K562 (cell line): ENCODE measurements around the gene ZNF267. TPM values are rescaled to one million over a fixed set of nuclear protein-coding genes. Genes with fewer than 3 reads are reported as not detected.

ENCODE experiments used
- E2F3 ChIP-seq: fragments of 250-450 bp; sonication (Bioruptor Pico); IDR thresholded peaks from 2 replicates; pipeline ENCODE4 v1.4.0; 2020; ENCODE audit warnings: mild to moderate bottlenecking
- HEY1 ChIP-seq: fragments of 250-450 bp; sonication (Bioruptor Pico); IDR thresholded peaks from 2 replicates; pipeline ENCODE4 v1.5.0; 2020; ENCODE audit warnings: mild to moderate bottlenecking, moderate library complexity, borderline replicate concordance
- NCOA1 ChIP-seq: fragments of 450-650 bp; IDR thresholded peaks from 2 replicates; pipeline ENCODE4 v1.6.1; 2016; ENCODE audit warnings: low read depth
- POLR2AphosphoS5 ChIP-seq: IDR thresholded peaks from 2 replicates; pipeline ENCODE4 v1.6.1; 2011; ENCODE audit warnings: mild to moderate bottlenecking, low read depth, low read length, moderate library complexity; ENCODE audit not compliant: control insufficient read depth, insufficient read depth
- POLR2G ChIP-seq: fragments of 200-400 bp; formaldehyde crosslinking; IDR thresholded peaks from 2 replicates; pipeline ENCODE4 v1.6.1; 2017; ENCODE audit warnings: low read depth, mild to moderate bottlenecking, antibody characterized with exemption, low read length, moderate library complexity
- RB1 ChIP-seq: fragments of 450-650 bp; IDR thresholded peaks from 2 replicates; pipeline ENCODE4 v1.6.1; 2017; ENCODE audit warnings: low read depth, mild to moderate bottlenecking
- SAFB2 ChIP-seq: fragments of 200-400 bp; formaldehyde crosslinking; IDR thresholded peaks from 2 replicates; pipeline ENCODE4 v1.6.1; 2018; ENCODE audit warnings: borderline replicate concordance, low read length, low read depth, moderate library complexity; ENCODE audit not compliant: severe bottlenecking
- SMAD4 ChIP-seq: fragments of 250-450 bp; sonication (Bioruptor Pico); conservative IDR thresholded peaks from 2 replicates; pipeline ENCODE4 v1.8.0; 2021; ENCODE audit warnings: inconsistent platforms, mild to moderate bottlenecking, moderate library complexity
- TBP ChIP-seq: optimal IDR thresholded peaks from 2 replicates; pipeline ENCODE3; 2011; ENCODE audit warnings: low read depth, low read length, improper control_type of control experiment
- TEAD4 ChIP-seq, 2 experiments: sonication (generic) in 1 of 2; formaldehyde crosslinking in 1 of 2; IDR thresholded peaks; 2 replicates each; pipeline versions ENCODE4 v1.6.1 to v1.8.0; 2012 to 2022; ENCODE audit warnings: borderline replicate concordance in 1 of 2, inconsistent platforms in 1 of 2, low read length in 1 of 2, mild to moderate bottlenecking in 1 of 2, missing genetic modification reagents in 1 of 2
- ZFP1 ChIP-seq: fragments of 450-650 bp; formaldehyde crosslinking; IDR thresholded peaks from 2 replicates; pipeline ENCODE4 v1.4.0; 2020; ENCODE audit warnings: mild to moderate bottlenecking, mixed read lengths
- ZFP36 ChIP-seq: fragments of 150-350 bp; IDR thresholded peaks from 2 replicates; pipeline ENCODE4 v1.6.1; 2018; ENCODE audit warnings: low read length, low read depth; ENCODE audit not compliant: partially characterized antibody
- ZNF3 ChIP-seq: fragments of 250-450 bp; sonication (Bioruptor Pico); IDR thresholded peaks from 2 replicates; pipeline ENCODE4 v1.5.0; 2021; ENCODE audit warnings: mild to moderate bottlenecking, moderate library complexity
- ZNF354B ChIP-seq: fragments of 250-450 bp; sonication (Bioruptor Pico); IDR thresholded peaks from 2 replicates; pipeline ENCODE4 v1.4.0; 2020
- ZNF589 ChIP-seq: fragments of 200-800 bp; sonication (Bioruptor generic); IDR thresholded peaks from 2 replicates; pipeline ENCODE4 v1.6.1; 2016; ENCODE audit warnings: low read depth, missing genetic modification characterization, missing compliant biosample characterization
- ZNF707 ChIP-seq: fragments of 250-450 bp; sonication (Bioruptor Pico); conservative IDR thresholded peaks from 2 replicates; pipeline ENCODE4 v1.8.0; 2022; ENCODE audit warnings: inconsistent platforms, mild to moderate bottlenecking, moderate library complexity
- polyA plus RNA-seq, 8 experiments: library from polyadenylated mRNA; depleted of rRNA in 4 of 8; stranded (reverse) in 5 of 8; unstranded in 3 of 8; fragments of >200 nt; fragmentation: Nextera tagmentation in 2 of 8; fragmentation: Illumina TruSeq in 1 of 8; extraction: Ambion mirVana in 2 of 8; extraction: Trizol in 1 of 8; gene quantifications; 2 replicates each; pipeline versions ENCODE4 v1.2.1 to v1.2.3, GENCODE V29; 2011 to 2014; ENCODE audit warnings: inconsistent platforms in 1 of 8, missing spikeins in 1 of 8
- total RNA-seq, 7 experiments: library from RNA; depleted of rRNA in 6 of 7; stranded (reverse); fragments of >200 nt in 6 of 7; fragmentation: Illumina TruSeq in 2 of 7; extraction: Trizol in 2 of 7; gene quantifications; 2 replicates each; pipeline versions ENCODE4 v1.2.1 to v1.2.3, GENCODE V29; 2011 to 2021; ENCODE audit warnings: low replicate concordance in 1 of 7
- TF ChIP-seq, protein P1 (sequence below): fragments of 250-450 bp; sonication (Bioruptor Pico); IDR thresholded peaks from 2 replicates; pipeline ENCODE4 v1.4.0; 2020
- TF ChIP-seq, protein P2 (sequence below): fragments of 450-650 bp; conservative IDR thresholded peaks from 2 replicates; pipeline ENCODE4 v1.6.1; 2016; ENCODE audit warnings: missing genetic modification characterization, low read depth, mild to moderate bottlenecking, control low read depth, missing compliant biosample characterization

ZNF267 gene
- total and polyA plus RNA-seq, 9 of the 15 experiments (the other 6 are each of a cell fraction or from before 2014, with no cell fraction given) = 14.6 to 38.8 (median 21.5) TPM

DNA sequence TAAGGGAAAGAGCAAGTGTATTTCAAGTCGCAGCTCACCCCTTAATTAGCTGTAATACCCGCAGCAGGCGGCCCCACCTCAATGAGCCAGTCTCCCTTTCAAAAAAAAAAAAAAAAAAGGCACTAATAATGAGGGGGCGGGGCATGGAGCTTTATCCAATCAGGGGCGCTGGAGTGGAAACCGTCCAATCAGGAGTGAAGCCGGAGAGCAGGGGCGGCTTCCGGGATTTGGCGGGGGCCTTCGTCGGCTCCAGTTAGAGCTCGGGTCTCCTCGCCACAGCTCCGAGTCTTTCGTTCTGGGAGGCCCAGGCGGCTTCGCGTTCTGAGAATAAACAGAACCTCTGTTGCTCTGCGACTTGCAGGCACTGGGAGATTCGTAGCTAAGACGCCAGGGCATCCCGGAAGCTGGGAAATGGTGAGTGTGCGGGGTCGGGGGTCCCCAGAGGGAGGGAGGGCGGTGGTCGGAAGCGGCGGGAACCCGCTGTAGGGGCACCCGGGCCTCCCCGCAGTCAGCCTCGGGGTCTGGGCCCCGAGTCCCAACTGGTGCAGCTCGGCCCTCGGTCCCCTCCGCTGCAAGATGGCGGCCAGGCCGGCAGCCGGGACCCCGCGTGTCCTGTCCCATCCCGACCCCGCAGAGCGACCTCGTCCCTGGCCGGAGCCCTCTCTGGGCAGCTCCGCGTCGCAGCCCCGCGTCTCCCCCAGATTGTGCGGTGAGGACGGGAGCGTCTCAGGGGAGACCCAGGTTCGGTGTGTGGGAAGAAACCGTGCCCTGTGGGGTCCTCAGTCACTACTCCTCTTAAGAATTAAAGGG is at the start of gene ZNF267 (continued):
- TF ChIP-seq, protein P1, sequence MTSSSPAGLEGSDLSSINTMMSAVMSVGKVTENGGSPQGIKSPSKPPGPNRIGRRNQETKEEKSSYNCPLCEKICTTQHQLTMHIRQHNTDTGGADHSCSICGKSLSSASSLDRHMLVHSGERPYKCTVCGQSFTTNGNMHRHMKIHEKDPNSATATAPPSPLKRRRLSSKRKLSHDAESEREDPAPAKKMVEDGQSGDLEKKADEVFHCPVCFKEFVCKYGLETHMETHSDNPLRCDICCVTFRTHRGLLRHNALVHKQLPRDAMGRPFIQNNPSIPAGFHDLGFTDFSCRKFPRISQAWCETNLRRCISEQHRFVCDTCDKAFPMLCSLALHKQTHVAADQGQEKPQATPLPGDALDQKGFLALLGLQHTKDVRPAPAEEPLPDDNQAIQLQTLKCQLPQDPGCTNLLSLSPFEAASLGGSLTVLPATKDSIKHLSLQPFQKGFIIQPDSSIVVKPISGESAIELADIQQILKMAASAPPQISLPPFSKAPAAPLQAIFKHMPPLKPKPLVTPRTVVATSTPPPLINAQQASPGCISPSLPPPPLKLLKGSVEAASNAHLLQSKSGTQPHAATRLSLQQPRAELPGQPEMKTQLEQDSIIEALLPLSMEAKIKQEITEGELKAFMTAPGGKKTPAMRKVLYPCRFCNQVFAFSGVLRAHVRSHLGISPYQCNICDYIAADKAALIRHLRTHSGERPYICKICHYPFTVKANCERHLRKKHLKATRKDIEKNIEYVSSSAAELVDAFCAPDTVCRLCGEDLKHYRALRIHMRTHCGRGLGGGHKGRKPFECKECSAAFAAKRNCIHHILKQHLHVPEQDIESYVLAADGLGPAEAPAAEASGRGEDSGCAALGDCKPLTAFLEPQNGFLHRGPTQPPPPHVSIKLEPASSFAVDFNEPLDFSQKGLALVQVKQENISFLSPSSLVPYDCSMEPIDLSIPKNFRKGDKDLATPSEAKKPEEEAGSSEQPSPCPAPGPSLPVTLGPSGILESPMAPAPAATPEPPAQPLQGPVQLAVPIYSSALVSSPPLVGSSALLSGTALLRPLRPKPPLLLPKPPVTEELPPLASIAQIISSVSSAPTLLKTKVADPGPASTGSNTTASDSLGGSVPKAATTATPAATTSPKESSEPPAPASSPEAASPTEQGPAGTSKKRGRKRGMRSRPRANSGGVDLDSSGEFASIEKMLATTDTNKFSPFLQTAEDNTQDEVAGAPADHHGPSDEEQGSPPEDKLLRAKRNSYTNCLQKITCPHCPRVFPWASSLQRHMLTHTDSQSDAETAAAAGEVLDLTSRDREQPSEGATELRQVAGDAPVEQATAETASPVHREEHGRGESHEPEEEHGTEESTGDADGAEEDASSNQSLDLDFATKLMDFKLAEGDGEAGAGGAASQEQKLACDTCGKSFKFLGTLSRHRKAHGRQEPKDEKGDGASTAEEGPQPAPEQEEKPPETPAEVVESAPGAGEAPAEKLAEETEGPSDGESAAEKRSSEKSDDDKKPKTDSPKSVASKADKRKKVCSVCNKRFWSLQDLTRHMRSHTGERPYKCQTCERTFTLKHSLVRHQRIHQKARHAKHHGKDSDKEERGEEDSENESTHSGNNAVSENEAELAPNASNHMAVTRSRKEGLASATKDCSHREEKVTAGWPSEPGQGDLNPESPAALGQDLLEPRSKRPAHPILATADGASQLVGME (CRISPR knock-in tag) = 0 out of 2 replicates have a peak, but pooled peaks have one; percentile 46
- TF ChIP-seq HEY1 (CRISPR knock-in tag) (no peak), SAFB2 (no peak), ZNF3 (CRISPR knock-in tag) (no peak), ZFP36 (no peak), RB1 (peak; percentile 42; the same call in 1 of the 2 replicates), POLR2AphosphoS5 (peak; percentile 89), E2F3 (0 out of 2 replicates have a peak, but pooled peaks have one; percentile 40), TBP (peak; percentile 50), ZNF707 (CRISPR knock-in tag) (no peak), ZNF589 (no peak), SMAD4 (peak; percentile 42), TEAD4 (IDR thresholded peaks at IDR 0.05; ENCODE audit: low read length) (no peak), TEAD4 (CRISPR knock-in tag; IDR thresholded peaks at IDR 0.05; ENCODE audit: borderline replicate concordance) (no peak), NCOA1 (peak; percentile 45; the same call in 1 of the 2 replicates), POLR2G (peak; percentile 88), ZFP1 (CRISPR knock-in tag) (0 out of 2 replicates have a peak, but pooled peaks have one; percentile 9), ZNF354B (CRISPR knock-in tag) (no peak)
- TF ChIP-seq, protein P2, sequence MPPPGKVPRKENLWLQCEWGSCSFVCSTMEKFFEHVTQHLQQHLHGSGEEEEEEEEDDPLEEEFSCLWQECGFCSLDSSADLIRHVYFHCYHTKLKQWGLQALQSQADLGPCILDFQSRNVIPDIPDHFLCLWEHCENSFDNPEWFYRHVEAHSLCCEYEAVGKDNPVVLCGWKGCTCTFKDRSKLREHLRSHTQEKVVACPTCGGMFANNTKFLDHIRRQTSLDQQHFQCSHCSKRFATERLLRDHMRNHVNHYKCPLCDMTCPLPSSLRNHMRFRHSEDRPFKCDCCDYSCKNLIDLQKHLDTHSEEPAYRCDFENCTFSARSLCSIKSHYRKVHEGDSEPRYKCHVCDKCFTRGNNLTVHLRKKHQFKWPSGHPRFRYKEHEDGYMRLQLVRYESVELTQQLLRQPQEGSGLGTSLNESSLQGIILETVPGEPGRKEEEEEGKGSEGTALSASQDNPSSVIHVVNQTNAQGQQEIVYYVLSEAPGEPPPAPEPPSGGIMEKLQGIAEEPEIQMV = no peak
